Fibroblast of skin of left biceps (primary cell): ENCODE measurements around the gene FUT8.
A peak's percentile ranks its signal among the peaks of the same experiment; 100 is the strongest.
"Not testable (repeated sequence)": the region's sequence is repeated elsewhere in the genome, so short reads cannot be mapped to it uniquely, and the experiment has no call there.

Experiments used
- DNase-seq, 2 experiments: peaks; one replicate each; pipeline ENCODE4 v3.0.0-alpha.2; 2013; ENCODE audit warnings: low read depth in 2 of 2

Gene FUT8

GRCh38 chr14:65415613-65416012 lies 3.1 kb downstream of the FUT8 start:
- DNase-seq, result no peak

- no peak for DNase-seq
Measured at GRCh38 chr14:65419593-65420252, 7.2 kb downstream of the FUT8 start.

- peak; percentile 60 to 62 for DNase-seq
Measured at GRCh38 chr14:65421201-65421981, 8.9 kb downstream of the FUT8 start.

- DNase-seq, result no peak
Measured at GRCh38 chr14:65422088-65422834, 9.7 kb downstream of the FUT8 start.

GRCh38 chr14:65423982-65424381 lies 11.5 kb downstream of the FUT8 start:
- DNase-seq, result no peak

- no peak for DNase-seq
Measured at GRCh38 chr14:65424531-65424930, 12.0 kb downstream of the FUT8 start.

GRCh38 chr14:65425885-65426284 lies 13.4 kb downstream of the FUT8 start:
- no peak for DNase-seq

GRCh38 chr14:65426902-65427301 lies 14.4 kb downstream of the FUT8 start:
- DNase-seq, result not testable (repeated sequence)

- no peak for DNase-seq
Measured at GRCh38 chr14:65428691-65429090, 16.2 kb downstream of the FUT8 start.

GRCh38 chr14:65429757-65430156 lies 17.2 kb downstream of the FUT8 start:
- no peak for DNase-seq

GRCh38 chr14:65431245-65431644 lies 18.7 kb downstream of the FUT8 start:
- no peak for DNase-seq

GRCh38 chr14:65431951-65432350 lies 19.4 kb downstream of the FUT8 start:
- DNase-seq, result no peak

GRCh38 chr14:65432361-65432948 lies 19.9 kb downstream of the FUT8 start:
- DNase-seq, result no peak

GRCh38 chr14:65433157-65433556 lies 20.6 kb downstream of the FUT8 start:
- no peak for DNase-seq

- DNase-seq, result no peak
Measured at GRCh38 chr14:65433646-65434045, 21.1 kb downstream of the FUT8 start.

GRCh38 chr14:65434216-65434850 lies 21.8 kb downstream of the FUT8 start:
- DNase-seq, result no peak

- DNase-seq, result no peak
Measured at GRCh38 chr14:65438266-65438933, 25.9 kb downstream of the FUT8 start.

GRCh38 chr14:65439117-65439516 lies 26.6 kb downstream of the FUT8 start:
- DNase-seq, result no peak

- no peak for DNase-seq
Measured at GRCh38 chr14:65440230-65440629, 27.7 kb downstream of the FUT8 start.

GRCh38 chr14:65444230-65444629 lies 31.7 kb downstream of the FUT8 start:
- DNase-seq, result no peak

GRCh38 chr14:65446159-65446558 lies 33.6 kb downstream of the FUT8 start:
- no peak for DNase-seq
